ENCODE measurements around the gene CENPO. TPM values are rescaled to one million over a fixed set of nuclear protein-coding genes. Genes with fewer than 3 reads are reported as not detected.

CENPO gene
- total and polyA plus RNA-seq, 2 donors (not counting 3 experiments of a cell fraction or from before 2014, with no cell fraction given), result 26.8 to 45.3 TPM

GRCh38 chr2:24832931-24833701, 39.9 kb downstream of the CENPO start:
- dilution Hi-C loops (cut with MboI; ENCODE audit: extremely low pct_ligation_motif_present, low sequenced_read_pairs) (no loop called here), intact Hi-C loops (cut with micrococcal nuclease) (no loop called here)
- BruUV-seq (replicated peaks), result no TSS peak
- Histone ChIP-seq H2AFZ (ENCODE audit: low read depth, low read length) (no peak overlapping the region), H3K4me2 (ENCODE audit: insufficient read depth, low read length) (no peak overlapping the region), H3K36me3 (ENCODE audit: control insufficient read depth in 2 of 2, extremely low read depth in 1 of 2, insufficient read depth in 2 of 2, low read length in 2 of 2) (peaks cover 0 to 5% of the 10 kb centered on the region in 2 experiments), H3K79me2 (ENCODE audit: control insufficient read depth, insufficient read depth, low read length) (no peaks in the 10 kb centered on the region), H3K27me3 (ENCODE audit: control insufficient read depth in 2 of 2, insufficient read depth in 2 of 2, low read length in 2 of 2) (no peaks in the 10 kb centered on the region), H3K9me1 (replicated peaks; ENCODE audit: control insufficient read depth, extremely low read depth, insufficient read depth, low read length) (no peaks in the 10 kb centered on the region), H3K4me3 (replicated peaks in 1 of 3; ENCODE audit: insufficient read depth in 1 of 3, low read depth in 1 of 3, low read length in 3 of 3) (no peak overlapping the region), H3K9ac (replicated peaks; ENCODE audit: extremely low read depth, insufficient read depth, low read length) (no peak overlapping the region), H3K4me1 (ENCODE audit: control insufficient read depth, extremely low read depth, insufficient read depth, low read length) (no peaks in the 10 kb centered on the region), H3K9me3 (replicated peaks; ENCODE audit: control insufficient read depth, insufficient read depth, low read length) (no peaks in the 10 kb centered on the region), H3K27ac (ENCODE audit: insufficient read depth, low read depth, low read length) (no peak overlapping the region), H4K20me1 (replicated peaks; ENCODE audit: control insufficient read depth, extremely low read depth, insufficient read depth, low read length) (no peaks in the 10 kb centered on the region)
- TF ChIP-seq FOS (IDR thresholded peaks at IDR 0.05; ENCODE audit: borderline replicate concordance, insufficient read depth, low read length) (no peak), MYC (IDR thresholded peaks at IDR 0.05; ENCODE audit: low read depth, low read length) (no peak), POLR2AphosphoS5 (IDR thresholded peaks at IDR 0.05; ENCODE audit: insufficient read depth, low read depth, low read length) (no peak), CTCF (IDR thresholded peaks at IDR 0.05; ENCODE audit: extremely low read depth in 1 of 2, insufficient read depth in 1 of 2, low read depth in 1 of 2, low read length in 2 of 2) (no peak), EZH2 (IDR thresholded peaks at IDR 0.05; ENCODE audit: borderline replicate concordance, low read depth, low read length, severe bottlenecking) (no peak), POLR2A (IDR thresholded peaks at IDR 0.05; ENCODE audit: low read depth, low read length) (no peak)
- CTCF ChIA-PET, result interaction anchor here (0.6 to 1.5 kb wide), 2 partner anchors 220 to 296 kb away, joined by 4 to 5 read pairs; no protein-coding TSS in a partner anchor
- DNase-seq (ENCODE audit: low read depth, low spot score), result no peak
- FAIRE-seq, result no peak
- POLR2A ChIA-PET, result no interaction called here

Data from endothelial cell of umbilical vein (primary cell).